Activated CD8-positive, alpha-beta T cell treated with anti-CD3 and anti-CD28 coated beads for 36 hours (primary cell): ENCODE measurements around the gene SLC41A3. TPM values are rescaled to one million over a fixed set of nuclear protein-coding genes. Genes with fewer than 3 reads are reported as not detected.

Source experiments
- ATAC-seq: fragments of 200-7000 bp; cut with Tn5 transposase; one replicate; pipeline ENCODE4 v1.10.0; 2021; ENCODE audit warnings: mild to moderate bottlenecking, moderate library complexity
- CTCF ChIA-PET: fragments of 350-600 bp; sonication (Branson Sonifier 250); formaldehyde crosslinking; loops from one replicate; lab custom pipeline; 2021; ENCODE audit warnings: antibody characterized with exemption; lab: Charles Lee
- POLR2A ChIA-PET: fragments of 350-600 bp; sonication (Branson Sonifier 250); formaldehyde crosslinking; loops from one replicate; lab custom pipeline; 2021; ENCODE audit warnings: antibody characterized with exemption; lab: Charles Lee
- DNase-seq: peaks from one replicate; pipeline ENCODE4 v3.0.0-alpha.2; 2020
- H3K27ac Mint-ChIP-seq: one replicate; pipeline ENCODE4 v1.8.0; 2021; ENCODE audit warnings: mild to moderate bottlenecking, mixed read lengths
- H3K27me3 Mint-ChIP-seq: one replicate; pipeline ENCODE4 v1.8.0; 2021; ENCODE audit warnings: mixed read lengths
- H3K36me3 Mint-ChIP-seq: one replicate; pipeline ENCODE4 v1.8.0; 2021; ENCODE audit warnings: low read depth, mixed read lengths
- H3K4me1 Mint-ChIP-seq: one replicate; pipeline ENCODE4 v1.8.0; 2021; ENCODE audit warnings: low read depth, mixed read lengths
- H3K4me3 Mint-ChIP-seq: one replicate; pipeline ENCODE4 v1.8.0; 2021; ENCODE audit warnings: mild to moderate bottlenecking, moderate library complexity, mixed read lengths
- H3K9me3 Mint-ChIP-seq: one replicate; pipeline ENCODE4 v1.8.0; 2021; ENCODE audit warnings: mixed read lengths
- CTCF ChIP-seq: fragments of 200-600 bp; IDR thresholded peaks from one replicate; pipeline ENCODE4 v1.8.0; 2022; ENCODE audit warnings: antibody characterized with exemption, mild to moderate bottlenecking
- intact Hi-C: fragments of 100-400 bp; cut with micrococcal nuclease; formaldehyde crosslinking; loops from one replicate; pipeline ENCODE4 v1.10.0; 2022
- total RNA-seq, 2 experiments: library from RNA; stranded (reverse); gene quantifications; one replicate each; pipeline ENCODE4 v1.2.3, GENCODE V29; 2021

SLC41A3 gene
- total RNA-seq, 2 experiments from 2014 or later: 19.1 to 23.4 TPM

- Mint-ChIP-seq H3K4me1 (no peaks in the 10 kb centered on the region), H3K36me3 (no peaks in the 10 kb centered on the region), H3K27ac (no peak overlapping the region), H3K27me3 (peaks cover 4% of the 10 kb centered on the region), H3K9me3 (no peaks in the 10 kb centered on the region), H3K4me3 (no peak overlapping the region)
- ChIA-PET CTCF (no interaction called here), POLR2A (no interaction called here)
- intact Hi-C loops: no loop called here
- ATAC-seq: no peak
- TF ChIP-seq CTCF: no peak
- DNase-seq: no peak
Observed at GRCh38 chr3:126125341-126125740, 41.4 kb upstream of the SLC41A3 start.

GRCh38 chr3:126124896-126125295 is 41.0 kb upstream of the SLC41A3 start:
- CTCF ChIA-PET: no interaction called here
- ATAC-seq: no peak

GRCh38 chr3:126124148-126124868 is 40.4 kb upstream of the SLC41A3 start:
- CTCF ChIA-PET: no interaction called here
- Mint-ChIP-seq H3K27me3 (no peaks in the 10 kb centered on the region), H3K27ac (no peak overlapping the region), H3K36me3 (no peaks in the 10 kb centered on the region), H3K4me1 (no peaks in the 10 kb centered on the region), H3K9me3 (no peaks in the 10 kb centered on the region), H3K4me3 (no peak overlapping the region)
- DNase-seq: no peak
- POLR2A ChIA-PET: interaction anchor here (0.6 kb wide), 1 partner anchor 268 kb away, joined by 3 read pairs; no protein-coding TSS in a partner anchor
- no peak for TF ChIP-seq CTCF
- ATAC-seq: no peak
- intact Hi-C loops: no loop called here

More at GRCh38 chr3:126124896-126125295, 41.0 kb upstream of the SLC41A3 start:
- POLR2A ChIA-PET: no interaction called here
- TF ChIP-seq CTCF: no peak
- H3K4me3 Mint-ChIP-seq: no peak overlapping the region
- no peaks in the 10 kb centered on the region for H3K9me3 Mint-ChIP-seq
- peaks cover 2% of the 10 kb centered on the region for H3K27me3 Mint-ChIP-seq
- no peak overlapping the region for H3K27ac Mint-ChIP-seq
- H3K36me3 Mint-ChIP-seq: no peaks in the 10 kb centered on the region
- no peaks in the 10 kb centered on the region for H3K4me1 Mint-ChIP-seq
- no peak for DNase-seq
- intact Hi-C loops: no loop called here

- TF ChIP-seq CTCF: no peak
- Mint-ChIP-seq H3K9me3 (no peaks in the 10 kb centered on the region), H3K4me1 (no peaks in the 10 kb centered on the region), H3K27me3 (no peaks in the 10 kb centered on the region), H3K4me3 (no peak overlapping the region), H3K27ac (no peak overlapping the region), H3K36me3 (no peaks in the 10 kb centered on the region)
- ATAC-seq: no peak
- ChIA-PET CTCF (interaction anchor here (1.0 kb wide), 1 partner anchor 12 kb away, joined by 3 read pairs; no protein-coding TSS in a partner anchor), POLR2A (no interaction called here)
- no peak for DNase-seq
- intact Hi-C loops: no loop called here
Observed at GRCh38 chr3:126121632-126122031, 37.7 kb upstream of the SLC41A3 start.

- ChIA-PET CTCF (interaction anchor here (1.0 kb wide), 1 partner anchor 13 kb away, joined by 3 read pairs; no protein-coding TSS in a partner anchor), POLR2A (no interaction called here)
- no peak overlapping the region for H3K27ac Mint-ChIP-seq
- H3K4me1 Mint-ChIP-seq: no peaks in the 10 kb centered on the region
- no peak overlapping the region for H3K4me3 Mint-ChIP-seq
- intact Hi-C loops: no loop called here
- TF ChIP-seq CTCF: no peak
- no peaks in the 10 kb centered on the region for H3K36me3 Mint-ChIP-seq
- no peaks in the 10 kb centered on the region for H3K9me3 Mint-ChIP-seq
- ATAC-seq (no peak), DNase-seq (no peak)
- H3K27me3 Mint-ChIP-seq: no peaks in the 10 kb centered on the region
Observed at GRCh38 chr3:126121074-126121473, 37.1 kb upstream of the SLC41A3 start.
